ENCODE measurements around the gene KCNC1.

The KCNC1 gene

GRCh38 chr11:17778956-17779860 lies 44.6 kb downstream of the KCNC1 start:
- Histone ChIP-seq H3K9me3 (ENCODE audit: control insufficient read depth in 1 of 2, low read length in 2 of 2) (no peaks in the 10 kb centered on the region), H3K4me3 (ENCODE audit: low read depth in 1 of 2, low read length in 2 of 2) (no peak overlapping the region), H3K9ac (ENCODE audit: low read depth in 1 of 2, low read length in 2 of 2) (no peak overlapping the region), H3K27me3 (ENCODE audit: control insufficient read depth in 1 of 2, insufficient read depth in 2 of 2, low read length in 2 of 2) (no peaks in the 10 kb centered on the region), H3K36me3 (ENCODE audit: control insufficient read depth in 1 of 2, insufficient read depth in 2 of 2, low read length in 2 of 2) (no peaks in the 10 kb centered on the region), H3K4me1 (ENCODE audit: control insufficient read depth in 1 of 2, insufficient read depth in 2 of 2, low read length in 2 of 2) (no peaks in the 10 kb centered on the region), H3K27ac (ENCODE audit: low read depth, low read length) (no peak overlapping the region)

DNA sequence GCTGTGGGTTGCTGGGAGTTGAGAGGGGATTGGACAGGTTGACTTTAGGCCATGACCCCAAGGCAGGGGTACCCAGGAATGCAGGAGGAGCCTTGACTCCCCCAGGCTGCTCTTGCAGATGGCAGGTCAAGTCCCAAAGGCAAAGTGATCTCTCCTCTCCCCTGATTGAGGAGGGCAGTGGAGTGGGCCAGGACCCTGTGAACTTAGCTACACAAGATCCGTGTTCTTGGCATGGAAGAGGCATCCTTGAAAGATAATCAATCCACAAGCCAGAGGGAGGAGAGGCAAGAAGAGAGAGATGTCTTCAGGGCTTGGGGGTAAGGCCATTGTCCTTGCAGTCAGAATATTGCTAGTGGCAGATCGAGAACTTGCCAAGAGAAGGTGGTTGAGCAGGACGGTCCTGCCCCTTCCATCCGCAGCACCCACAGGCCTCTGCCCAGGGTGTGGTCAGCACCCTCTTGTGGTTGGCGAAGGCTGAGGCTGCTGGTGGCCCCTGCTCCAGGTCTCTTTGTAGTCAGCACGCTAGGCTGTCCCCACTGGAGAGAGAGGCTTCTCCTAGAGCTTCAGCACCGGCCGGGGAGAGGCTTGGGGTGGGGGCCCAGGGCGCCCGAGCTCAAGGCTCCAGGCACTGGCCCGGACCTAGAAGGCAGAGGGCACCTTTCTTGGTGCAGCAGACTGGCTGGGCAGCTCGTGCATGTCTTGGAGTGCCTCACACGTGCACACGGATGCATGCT lies 45.4 kb downstream of the KCNC1 start:
- Histone ChIP-seq H3K4me3 (ENCODE audit: low read depth in 1 of 2, low read length in 2 of 2) (no peak overlapping the region), H3K9ac (ENCODE audit: low read depth in 1 of 2, low read length in 2 of 2) (no peak overlapping the region), H3K36me3 (ENCODE audit: control insufficient read depth in 1 of 2, insufficient read depth in 2 of 2, low read length in 2 of 2) (no peaks in the 10 kb centered on the region), H3K27me3 (ENCODE audit: control insufficient read depth in 1 of 2, insufficient read depth in 2 of 2, low read length in 2 of 2) (no peaks in the 10 kb centered on the region), H3K9me3 (ENCODE audit: control insufficient read depth in 1 of 2, low read length in 2 of 2) (no peaks in the 10 kb centered on the region), H3K27ac (ENCODE audit: low read depth, low read length) (no peak overlapping the region), H3K4me1 (ENCODE audit: control insufficient read depth in 1 of 2, insufficient read depth in 2 of 2, low read length in 2 of 2) (no peaks in the 10 kb centered on the region)

GRCh38 chr11:17780668-17781067 lies 46.1 kb downstream of the KCNC1 start:
- no peak overlapping the region for H3K9ac ChIP-seq (ENCODE audit: low read depth in 1 of 2, low read length in 2 of 2)
- no peaks in the 10 kb centered on the region for H3K9me3 ChIP-seq (ENCODE audit: control insufficient read depth in 1 of 2, low read length in 2 of 2)
- H3K27ac ChIP-seq (ENCODE audit: low read depth, low read length): no peak overlapping the region
- H3K4me3 ChIP-seq (ENCODE audit: low read depth in 1 of 2, low read length in 2 of 2): no peak overlapping the region
- H3K4me1 ChIP-seq (ENCODE audit: control insufficient read depth in 1 of 2, insufficient read depth in 2 of 2, low read length in 2 of 2): no peaks in the 10 kb centered on the region
- H3K36me3 ChIP-seq (ENCODE audit: control insufficient read depth in 1 of 2, insufficient read depth in 2 of 2, low read length in 2 of 2): no peaks in the 10 kb centered on the region
- H3K27me3 ChIP-seq (ENCODE audit: control insufficient read depth in 1 of 2, insufficient read depth in 2 of 2, low read length in 2 of 2): no peaks in the 10 kb centered on the region

DNA sequence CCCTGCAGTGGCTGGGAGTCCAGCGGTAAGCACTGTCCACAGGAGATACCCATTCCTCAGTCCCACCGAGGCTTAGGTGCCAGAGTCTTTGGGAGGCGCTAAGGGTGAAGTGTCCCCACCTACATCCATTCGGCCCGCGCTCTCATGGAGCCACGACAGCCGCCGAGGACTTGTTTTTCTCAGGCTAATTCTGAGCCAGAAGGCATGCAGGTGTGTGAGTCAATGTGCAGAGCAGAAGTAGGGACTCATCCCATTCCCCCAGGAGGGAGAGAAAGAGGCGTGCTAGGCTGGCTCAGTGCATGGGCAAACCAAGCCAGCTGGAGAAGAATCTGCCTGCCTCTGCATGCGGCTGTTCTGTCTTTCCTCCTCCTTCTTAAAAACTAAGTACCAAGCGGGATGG lies 46.6 kb downstream of the KCNC1 start:
- H3K9ac ChIP-seq (ENCODE audit: low read depth in 1 of 2, low read length in 2 of 2): no peak overlapping the region
- no peaks in the 10 kb centered on the region for H3K9me3 ChIP-seq (ENCODE audit: control insufficient read depth in 1 of 2, low read length in 2 of 2)
- H3K27ac ChIP-seq (ENCODE audit: low read depth, low read length): no peak overlapping the region
- H3K36me3 ChIP-seq (ENCODE audit: control insufficient read depth in 1 of 2, insufficient read depth in 2 of 2, low read length in 2 of 2): no peaks in the 10 kb centered on the region
- H3K4me1 ChIP-seq (ENCODE audit: control insufficient read depth in 1 of 2, insufficient read depth in 2 of 2, low read length in 2 of 2): no peaks in the 10 kb centered on the region
- no peaks in the 10 kb centered on the region for H3K27me3 ChIP-seq (ENCODE audit: control insufficient read depth in 1 of 2, insufficient read depth in 2 of 2, low read length in 2 of 2)
- no peak overlapping the region for H3K4me3 ChIP-seq (ENCODE audit: low read depth in 1 of 2, low read length in 2 of 2)

GRCh38 chr11:17781626-17782025 lies 47.0 kb downstream of the KCNC1 start:
- no peaks in the 10 kb centered on the region for H3K9me3 ChIP-seq (ENCODE audit: control insufficient read depth in 1 of 2, low read length in 2 of 2)
- no peak overlapping the region for H3K4me3 ChIP-seq (ENCODE audit: low read depth in 1 of 2, low read length in 2 of 2)
- H3K9ac ChIP-seq (ENCODE audit: low read depth in 1 of 2, low read length in 2 of 2): no peak overlapping the region
- no peaks in the 10 kb centered on the region for H3K4me1 ChIP-seq (ENCODE audit: control insufficient read depth in 1 of 2, insufficient read depth in 2 of 2, low read length in 2 of 2)
- no peaks in the 10 kb centered on the region for H3K36me3 ChIP-seq (ENCODE audit: control insufficient read depth in 1 of 2, insufficient read depth in 2 of 2, low read length in 2 of 2)
- no peak overlapping the region for H3K27ac ChIP-seq (ENCODE audit: low read depth, low read length)
- H3K27me3 ChIP-seq (ENCODE audit: control insufficient read depth in 1 of 2, insufficient read depth in 2 of 2, low read length in 2 of 2): no peaks in the 10 kb centered on the region

- Histone ChIP-seq H3K9ac (ENCODE audit: low read depth in 1 of 2, low read length in 2 of 2) (no peak overlapping the region), H3K27me3 (ENCODE audit: control insufficient read depth in 1 of 2, insufficient read depth in 2 of 2, low read length in 2 of 2) (no peaks in the 10 kb centered on the region), H3K4me3 (ENCODE audit: low read depth in 1 of 2, low read length in 2 of 2) (no peak overlapping the region), H3K36me3 (ENCODE audit: control insufficient read depth in 1 of 2, insufficient read depth in 2 of 2, low read length in 2 of 2) (no peaks in the 10 kb centered on the region), H3K9me3 (ENCODE audit: control insufficient read depth in 1 of 2, low read length in 2 of 2) (no peaks in the 10 kb centered on the region), H3K4me1 (ENCODE audit: control insufficient read depth in 1 of 2, insufficient read depth in 2 of 2, low read length in 2 of 2) (no peaks in the 10 kb centered on the region), H3K27ac (ENCODE audit: low read depth, low read length) (no peak overlapping the region)
Observed at GRCh38 chr11:17782145-17782544, 47.6 kb downstream of the KCNC1 start.

DNA sequence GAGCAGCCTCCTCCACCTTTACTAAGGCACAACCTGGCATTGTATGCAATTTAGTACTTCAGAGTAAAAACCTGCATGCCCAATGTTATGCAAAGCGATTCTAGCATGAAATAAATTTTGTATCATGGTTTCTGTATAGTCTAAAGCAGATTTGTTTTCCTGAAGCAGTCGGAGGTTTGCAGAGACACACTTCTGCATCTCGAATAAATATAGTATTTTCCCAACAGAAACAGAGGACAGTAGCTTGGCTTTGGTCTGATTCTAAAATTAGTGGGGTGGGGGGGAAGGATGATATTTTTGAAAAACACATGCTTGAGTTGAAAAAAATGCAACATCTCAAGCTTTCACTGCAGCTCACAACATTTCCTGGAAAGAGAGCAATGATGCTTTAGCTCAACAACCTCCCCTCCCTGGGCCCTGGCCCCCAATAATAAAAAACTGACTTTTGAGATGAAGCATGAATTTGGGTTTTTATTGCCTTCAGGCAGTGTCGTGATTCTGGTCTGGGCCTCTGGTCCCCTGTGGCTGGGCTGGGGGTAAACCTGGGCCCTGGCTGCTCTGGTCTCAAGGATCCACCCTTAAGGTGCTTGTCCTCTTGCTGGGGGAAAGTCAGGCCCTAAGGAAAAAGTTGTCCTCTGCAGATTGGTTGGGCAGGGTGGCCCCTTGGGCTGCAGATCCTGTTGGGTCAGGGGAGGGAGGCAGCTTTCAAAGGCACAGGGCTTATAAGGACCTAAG lies 48.2 kb downstream of the KCNC1 start:
- H3K27ac ChIP-seq (ENCODE audit: low read depth, low read length): no peak overlapping the region

GRCh38 chr11:17783878-17784277 lies 49.3 kb downstream of the KCNC1 start:
- Histone ChIP-seq H3K36me3 (ENCODE audit: control insufficient read depth in 1 of 2, insufficient read depth in 2 of 2, low read length in 2 of 2) (no peaks in the 10 kb centered on the region), H3K4me3 (ENCODE audit: low read depth in 1 of 2, low read length in 2 of 2) (no peak overlapping the region), H3K4me1 (ENCODE audit: control insufficient read depth in 1 of 2, insufficient read depth in 2 of 2, low read length in 2 of 2) (no peaks in the 10 kb centered on the region), H3K9me3 (ENCODE audit: control insufficient read depth in 1 of 2, low read length in 2 of 2) (no peaks in the 10 kb centered on the region), H3K27ac (ENCODE audit: low read depth, low read length) (no peak overlapping the region), H3K9ac (ENCODE audit: low read depth in 1 of 2, low read length in 2 of 2) (no peak overlapping the region), H3K27me3 (ENCODE audit: control insufficient read depth in 1 of 2, insufficient read depth in 2 of 2, low read length in 2 of 2) (no peaks in the 10 kb centered on the region)

More for the DNA sequence above, 48.2 kb downstream of the KCNC1 start:
- Histone ChIP-seq H3K4me3 (ENCODE audit: low read depth in 1 of 2, low read length in 2 of 2) (no peak overlapping the region), H3K36me3 (ENCODE audit: control insufficient read depth in 1 of 2, insufficient read depth in 2 of 2, low read length in 2 of 2) (no peaks in the 10 kb centered on the region), H3K27me3 (ENCODE audit: control insufficient read depth in 1 of 2, insufficient read depth in 2 of 2, low read length in 2 of 2) (no peaks in the 10 kb centered on the region), H3K4me1 (ENCODE audit: control insufficient read depth in 1 of 2, insufficient read depth in 2 of 2, low read length in 2 of 2) (no peaks in the 10 kb centered on the region), H3K9ac (ENCODE audit: low read depth in 1 of 2, low read length in 2 of 2) (no peak overlapping the region), H3K9me3 (ENCODE audit: control insufficient read depth in 1 of 2, low read length in 2 of 2) (no peaks in the 10 kb centered on the region)

DNA sequence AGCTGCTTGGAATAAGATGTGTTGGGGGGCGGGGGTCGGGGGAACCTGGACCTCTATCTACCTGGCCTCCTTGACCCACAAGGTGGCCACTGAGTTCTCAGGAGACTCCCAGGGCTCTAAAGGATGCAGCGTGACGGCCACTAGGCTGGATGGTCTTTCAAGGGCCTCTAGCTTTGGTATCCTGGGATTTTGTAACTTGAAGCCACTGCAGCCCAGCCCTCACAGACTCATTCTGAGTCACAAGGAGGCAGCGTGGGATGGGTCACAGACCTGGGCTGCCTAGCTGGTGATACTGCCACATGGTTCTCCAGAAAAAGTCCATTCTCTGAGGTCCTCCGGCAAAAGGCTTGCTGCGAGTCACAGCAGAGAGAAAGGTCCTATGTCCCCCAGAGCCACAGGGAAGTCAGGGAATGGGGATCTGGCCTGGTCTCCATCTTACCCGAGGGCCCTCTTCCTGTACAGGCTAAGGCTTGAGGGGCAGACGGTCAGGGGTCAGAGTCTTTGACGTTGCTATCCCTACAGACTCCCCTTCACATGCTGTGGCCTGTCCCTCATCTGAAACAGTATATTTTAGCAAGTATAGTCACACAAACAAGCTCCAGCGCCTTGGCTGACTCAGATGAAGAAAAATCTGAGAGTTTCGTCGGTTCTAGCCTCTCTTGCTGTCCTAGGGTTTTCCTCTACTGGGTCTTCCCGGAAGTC lies 52.4 kb downstream of the KCNC1 start:
- Histone ChIP-seq H3K4me1 (ENCODE audit: control insufficient read depth in 1 of 2, insufficient read depth in 2 of 2, low read length in 2 of 2) (no peaks in the 10 kb centered on the region), H3K4me3 (ENCODE audit: low read depth in 1 of 2, low read length in 2 of 2) (no peak overlapping the region), H3K27ac (ENCODE audit: low read depth, low read length) (no peak overlapping the region), H3K9ac (ENCODE audit: low read depth in 1 of 2, low read length in 2 of 2) (no peak overlapping the region), H3K36me3 (ENCODE audit: control insufficient read depth in 1 of 2, insufficient read depth in 2 of 2, low read length in 2 of 2) (no peaks in the 10 kb centered on the region), H3K27me3 (ENCODE audit: control insufficient read depth in 1 of 2, insufficient read depth in 2 of 2, low read length in 2 of 2) (no peaks in the 10 kb centered on the region), H3K9me3 (ENCODE audit: control insufficient read depth in 1 of 2, low read length in 2 of 2) (no peaks in the 10 kb centered on the region)

Data from duodenal mucosa (tissue), 2 donors.